ENCODE measurements around the gene SPATA3. TPM values are rescaled to one million over a fixed set of nuclear protein-coding genes. Genes with fewer than 3 reads are reported as not detected.

The SPATA3 gene
- total RNA-seq, 4 donors from 2014 or later, result not detected

DNA sequence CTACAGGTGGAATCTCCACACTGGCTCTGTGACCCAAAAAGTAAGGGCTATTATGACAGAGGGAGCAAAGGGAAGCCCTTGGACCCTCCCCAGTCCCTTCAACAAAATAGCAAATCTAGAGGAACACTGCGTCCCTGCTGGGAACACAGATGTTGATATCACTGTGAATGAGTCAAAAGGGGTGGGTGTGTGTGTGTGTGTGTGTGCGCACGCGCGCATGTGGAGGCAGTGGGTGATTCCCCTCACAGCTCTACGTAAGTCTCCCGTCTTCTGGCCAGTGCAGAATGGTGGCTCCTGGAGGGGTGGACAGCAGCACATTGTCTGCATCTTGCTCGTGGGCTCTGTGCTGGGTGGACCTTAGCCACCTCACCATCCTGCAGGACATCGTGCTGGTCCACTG, 33.6 kb downstream of the SPATA3 start:
- Histone ChIP-seq H3K4me3 (no peak overlapping the region), H3K4me1 (no peaks in the 10 kb centered on the region), H3K27me3 (peaks cover 0 to 4% (median 0%) of the 10 kb centered on the region in 3 donors), H3K36me3 (no peaks in the 10 kb centered on the region), H3K27ac (no peak overlapping the region), H3K9me3 (no peaks in the 10 kb centered on the region)
- no peak for ATAC-seq
- no peak for DNase-seq
- in situ Hi-C loops (cut with MboI; ENCODE audit: low sequenced_read_pairs in 4 of 4), result no loop called here
- TF ChIP-seq, protein P1, sequence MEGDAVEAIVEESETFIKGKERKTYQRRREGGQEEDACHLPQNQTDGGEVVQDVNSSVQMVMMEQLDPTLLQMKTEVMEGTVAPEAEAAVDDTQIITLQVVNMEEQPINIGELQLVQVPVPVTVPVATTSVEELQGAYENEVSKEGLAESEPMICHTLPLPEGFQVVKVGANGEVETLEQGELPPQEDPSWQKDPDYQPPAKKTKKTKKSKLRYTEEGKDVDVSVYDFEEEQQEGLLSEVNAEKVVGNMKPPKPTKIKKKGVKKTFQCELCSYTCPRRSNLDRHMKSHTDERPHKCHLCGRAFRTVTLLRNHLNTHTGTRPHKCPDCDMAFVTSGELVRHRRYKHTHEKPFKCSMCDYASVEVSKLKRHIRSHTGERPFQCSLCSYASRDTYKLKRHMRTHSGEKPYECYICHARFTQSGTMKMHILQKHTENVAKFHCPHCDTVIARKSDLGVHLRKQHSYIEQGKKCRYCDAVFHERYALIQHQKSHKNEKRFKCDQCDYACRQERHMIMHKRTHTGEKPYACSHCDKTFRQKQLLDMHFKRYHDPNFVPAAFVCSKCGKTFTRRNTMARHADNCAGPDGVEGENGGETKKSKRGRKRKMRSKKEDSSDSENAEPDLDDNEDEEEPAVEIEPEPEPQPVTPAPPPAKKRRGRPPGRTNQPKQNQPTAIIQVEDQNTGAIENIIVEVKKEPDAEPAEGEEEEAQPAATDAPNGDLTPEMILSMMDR (IDR thresholded peaks at IDR 0.05 in 4 of 5, conservative IDR thresholded peaks at IDR 0.05 in 1 of 5), result no peak
- TF ChIP-seq POLR2A (IDR thresholded peaks at IDR 0.05), result no peak
- intact Hi-C loops (cut with DNase I; ENCODE audit: low total_unique reads), result no loop called here

DNA sequence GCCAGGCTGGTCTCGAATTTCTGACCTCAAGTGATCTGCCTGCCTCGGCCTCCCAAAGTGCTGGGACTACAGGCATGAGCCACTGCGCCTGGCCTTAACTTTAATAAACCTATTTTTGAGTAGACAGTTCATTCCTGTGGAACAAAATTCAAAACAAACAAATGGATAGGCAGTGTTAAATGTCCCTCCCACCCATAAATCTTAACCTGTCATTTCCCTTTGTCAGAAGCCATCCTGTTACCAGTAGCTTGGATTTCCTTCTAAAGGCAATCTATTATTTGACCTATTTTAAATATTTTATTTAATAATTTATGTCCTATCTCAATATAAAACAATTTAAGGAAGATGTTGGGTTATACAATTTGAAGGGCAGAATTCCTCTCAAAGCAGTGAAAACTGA, 34.8 kb downstream of the SPATA3 start:
- Histone ChIP-seq H3K4me1 (no peaks in the 10 kb centered on the region), H3K36me3 (no peaks in the 10 kb centered on the region), H3K27me3 (peaks cover 0 to 7% (median 6%) of the 10 kb centered on the region in 3 donors), H3K27ac (no peak overlapping the region), H3K9me3 (no peaks in the 10 kb centered on the region), H3K4me3 (no peak overlapping the region)
- ATAC-seq (no peak), DNase-seq (no peak)
- TF ChIP-seq, protein P1 (IDR thresholded peaks at IDR 0.05 in 4 of 5, conservative IDR thresholded peaks at IDR 0.05 in 1 of 5), result no peak
- no peak for TF ChIP-seq POLR2A (IDR thresholded peaks at IDR 0.05)
- in situ Hi-C loops (cut with MboI; ENCODE audit: low sequenced_read_pairs in 4 of 4) (no loop called here), intact Hi-C loops (cut with DNase I; ENCODE audit: low total_unique reads) (no loop called here)

DNA sequence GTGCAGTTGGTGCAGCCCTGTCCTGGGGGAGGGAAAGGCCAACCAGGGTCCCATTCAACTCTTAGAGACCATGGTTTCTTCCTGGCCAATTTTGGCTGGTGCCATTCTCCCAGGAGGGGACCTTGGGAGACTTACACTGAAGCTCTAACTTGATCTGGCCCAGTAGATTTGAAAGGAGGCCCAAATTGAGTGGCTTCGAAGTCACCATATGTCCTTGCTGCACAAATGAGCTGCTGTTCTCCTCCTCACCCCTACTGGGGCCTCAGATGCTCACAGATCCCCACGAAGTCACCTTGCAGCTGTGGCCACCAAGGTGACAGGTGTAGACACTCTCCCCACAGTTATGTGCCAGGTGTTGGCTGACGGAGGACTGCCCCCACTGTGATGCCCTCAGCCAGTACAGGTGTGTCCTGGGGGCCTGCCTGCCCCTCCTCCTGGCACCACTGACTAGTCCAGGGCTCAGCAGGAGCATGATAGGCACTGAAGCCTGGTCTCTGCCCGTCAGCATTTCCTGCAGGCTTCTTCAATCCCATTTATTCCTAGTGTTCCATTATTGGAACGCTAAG, 36.7 kb downstream of the SPATA3 start:
- intact Hi-C loops (cut with DNase I; ENCODE audit: low total_unique reads), result no loop called here
- Histone ChIP-seq H3K36me3 (no peaks in the 10 kb centered on the region), H3K27me3 (peaks cover 12 to 22% (median 17%) of the 10 kb centered on the region in 3 donors), H3K9me3 (no peaks in the 10 kb centered on the region), H3K4me1 (no peaks in the 10 kb centered on the region), H3K27ac (no peak overlapping the region), H3K4me3 (no peak overlapping the region)
- no peak for ATAC-seq
- no peak for DNase-seq
- in situ Hi-C loops (cut with MboI; ENCODE audit: low sequenced_read_pairs in 4 of 4), result no loop called here
- TF ChIP-seq, protein P1 (IDR thresholded peaks at IDR 0.05 in 4 of 5, conservative IDR thresholded peaks at IDR 0.05 in 1 of 5), result no peak
- TF ChIP-seq POLR2A (IDR thresholded peaks at IDR 0.05), result no peak

DNA sequence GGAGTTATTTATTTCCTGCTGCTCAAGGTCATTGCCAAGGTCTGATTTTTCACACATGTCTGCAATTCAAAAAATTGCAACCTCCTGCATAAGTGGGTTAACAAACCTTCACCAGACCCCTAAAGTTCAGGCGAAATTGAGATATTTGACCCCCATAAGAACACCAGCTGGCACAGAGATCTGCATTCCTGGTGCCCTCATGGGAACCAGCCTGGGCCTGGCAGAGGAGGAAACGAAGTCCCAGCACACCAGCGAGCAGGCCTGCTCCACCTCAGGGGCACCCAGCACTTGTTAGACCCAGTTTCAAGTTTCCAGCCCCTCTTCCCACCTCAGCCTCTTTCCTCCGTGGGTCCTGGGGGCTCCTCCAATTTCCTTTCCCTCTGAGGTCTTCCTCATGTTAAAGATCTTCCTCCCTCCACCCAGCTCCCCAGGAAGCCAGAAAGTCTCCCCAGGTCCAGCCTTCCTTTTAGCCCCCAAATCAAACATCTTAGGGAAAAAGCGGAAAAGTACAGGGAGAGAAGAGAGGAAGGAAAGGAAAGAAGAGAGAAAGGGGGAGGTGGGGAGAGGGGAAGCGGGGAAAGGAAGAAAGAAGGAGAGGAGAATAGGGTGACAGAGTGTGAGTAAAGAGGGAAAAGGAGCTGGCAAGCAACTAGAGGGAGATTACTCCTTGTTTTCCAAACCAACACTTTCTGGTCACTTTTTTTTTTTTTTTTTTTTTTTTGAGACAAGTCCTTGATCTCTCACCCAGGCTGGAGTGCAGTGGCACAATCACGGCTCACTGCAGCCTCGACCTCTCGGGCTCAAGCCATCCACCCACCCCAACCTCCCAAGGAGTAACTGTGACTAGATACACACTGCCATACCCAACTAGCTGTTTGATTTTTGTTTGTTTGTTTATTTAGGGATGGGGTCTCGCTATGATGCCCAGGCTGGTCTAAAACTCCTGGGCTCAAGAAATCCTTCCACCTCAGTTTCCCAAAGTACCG, 37.5 kb downstream of the SPATA3 start:
- H3K9me3 ChIP-seq, result no peaks in the 10 kb centered on the region
- peaks cover 16 to 26% (median 20%) of the 10 kb centered on the region in 3 donors for H3K27me3 ChIP-seq
- no peak for DNase-seq
- no peak overlapping the region for H3K27ac ChIP-seq
- in situ Hi-C loops (cut with MboI; ENCODE audit: low sequenced_read_pairs in 4 of 4), result no loop called here
- TF ChIP-seq POLR2A (IDR thresholded peaks at IDR 0.05), result no peak
- TF ChIP-seq, protein P1 (IDR thresholded peaks at IDR 0.05 in 4 of 5, conservative IDR thresholded peaks at IDR 0.05 in 1 of 5), result no peak
- no peaks in the 10 kb centered on the region for H3K4me1 ChIP-seq
- intact Hi-C loops (cut with DNase I; ENCODE audit: low total_unique reads), result no loop called here
- H3K4me3 ChIP-seq, result no peak overlapping the region
- no peaks in the 10 kb centered on the region for H3K36me3 ChIP-seq
- no peak for ATAC-seq

Data from gastrocnemius medialis (tissue), 4 donors.